GM12873 (cell line): ENCODE results near the gene ZFR.

ENCODE experiments used
- TF ChIP-seq, protein P1 (sequence below): IDR thresholded peaks from 2 replicates; pipeline ENCODE4 v1.5.1; 2012; ENCODE audit warnings: low read depth, mild to moderate bottlenecking, moderate library complexity, low read length, control low read depth; ENCODE audit not compliant: insufficient read depth; ENCODE audit errors: missing control alignments

Gene ZFR

GRCh38 chr5:32315221-32316014 is 129.1 kb downstream of the ZFR start:
- TF ChIP-seq, protein P1, sequence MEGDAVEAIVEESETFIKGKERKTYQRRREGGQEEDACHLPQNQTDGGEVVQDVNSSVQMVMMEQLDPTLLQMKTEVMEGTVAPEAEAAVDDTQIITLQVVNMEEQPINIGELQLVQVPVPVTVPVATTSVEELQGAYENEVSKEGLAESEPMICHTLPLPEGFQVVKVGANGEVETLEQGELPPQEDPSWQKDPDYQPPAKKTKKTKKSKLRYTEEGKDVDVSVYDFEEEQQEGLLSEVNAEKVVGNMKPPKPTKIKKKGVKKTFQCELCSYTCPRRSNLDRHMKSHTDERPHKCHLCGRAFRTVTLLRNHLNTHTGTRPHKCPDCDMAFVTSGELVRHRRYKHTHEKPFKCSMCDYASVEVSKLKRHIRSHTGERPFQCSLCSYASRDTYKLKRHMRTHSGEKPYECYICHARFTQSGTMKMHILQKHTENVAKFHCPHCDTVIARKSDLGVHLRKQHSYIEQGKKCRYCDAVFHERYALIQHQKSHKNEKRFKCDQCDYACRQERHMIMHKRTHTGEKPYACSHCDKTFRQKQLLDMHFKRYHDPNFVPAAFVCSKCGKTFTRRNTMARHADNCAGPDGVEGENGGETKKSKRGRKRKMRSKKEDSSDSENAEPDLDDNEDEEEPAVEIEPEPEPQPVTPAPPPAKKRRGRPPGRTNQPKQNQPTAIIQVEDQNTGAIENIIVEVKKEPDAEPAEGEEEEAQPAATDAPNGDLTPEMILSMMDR = no peak

GRCh38 chr5:32314658-32315057 is 129.9 kb downstream of the ZFR start:
- TF ChIP-seq, protein P1 = no peak

GRCh38 chr5:32312595-32313332 is 131.8 kb downstream of the ZFR start, which contains the start of gene MTMR12:
MTMR12 (minus strand) TSS chr5:32312939; CDS start chr5:32312838, 101 bp downstream.
- TF ChIP-seq, protein P1 = no peak

GRCh38 chr5:32312197-32312594 is 132.3 kb downstream of the ZFR start:
- TF ChIP-seq, protein P1 = no peak

- TF ChIP-seq, protein P1 = no peak
Measured at GRCh38 chr5:32311404-32312196, 132.9 kb downstream of the ZFR start.

- TF ChIP-seq, protein P1 = no peak
Measured at GRCh38 chr5:32309761-32310160, 134.8 kb downstream of the ZFR start.
